Trophoblast cell (in vitro differentiated cells and primary cell): ENCODE results near the gene PCDHGA2.
"Not testable (repeated sequence)": the region's sequence is repeated elsewhere in the genome, so short reads cannot be mapped to it uniquely, and the experiment has no call there.

Source experiments
- DNase-seq, 2 donors: peaks; one replicate each; pipeline ENCODE4 v3.0.0-alpha.2; 2016
- H2AFZ ChIP-seq: 2 replicates; pipeline ENCODE4 v1.6.1; 2013; ENCODE audit warnings: low read length, moderate library complexity, mild to moderate bottlenecking; ENCODE audit not compliant: insufficient read depth, poor library complexity
- H2AK5ac ChIP-seq: 2 replicates; pipeline ENCODE4 v1.6.1; 2013; ENCODE audit warnings: mild to moderate bottlenecking, low read length
- H2BK120ac ChIP-seq: 2 replicates; pipeline ENCODE4 v1.6.1; 2013; ENCODE audit warnings: low read length, mild to moderate bottlenecking, moderate library complexity; ENCODE audit not compliant: insufficient read depth, poor library complexity
- H2BK12ac ChIP-seq: 2 replicates; pipeline ENCODE4 v1.6.1; 2013; ENCODE audit warnings: mild to moderate bottlenecking, low read length, moderate library complexity
- H2BK5ac ChIP-seq: 2 replicates; pipeline ENCODE4 v1.6.1; 2013; ENCODE audit warnings: low read length, low read depth, moderate library complexity, mild to moderate bottlenecking; ENCODE audit not compliant: poor library complexity
- H3K14ac ChIP-seq: 2 replicates; pipeline ENCODE4 v1.6.1; 2013; ENCODE audit warnings: mild to moderate bottlenecking, low read length
- H3K18ac ChIP-seq: 2 replicates; pipeline ENCODE4 v1.6.1; 2013; ENCODE audit warnings: mild to moderate bottlenecking, low read length
- H3K23ac ChIP-seq: 2 replicates; pipeline ENCODE4 v1.6.1; 2013; ENCODE audit warnings: low read length
- H3K27ac ChIP-seq: 2 replicates; pipeline ENCODE4 v1.5.1; 2013; ENCODE audit warnings: low read depth, mild to moderate bottlenecking, inconsistent platforms, low read length, moderate library complexity
- H3K27me3 ChIP-seq: 2 replicates; pipeline ENCODE4 v1.6.1; 2013; ENCODE audit warnings: inconsistent platforms, mild to moderate bottlenecking, low read length, moderate library complexity; ENCODE audit not compliant: insufficient read depth
- H3K36me3 ChIP-seq, 2 experiments: 1 replicate in 1 of 2; 2 replicates in 1 of 2; pipeline ENCODE4 v1.6.1; 2013; ENCODE audit warnings: low read length in 2 of 2, mild to moderate bottlenecking in 2 of 2, moderate library complexity in 1 of 2; ENCODE audit not compliant: insufficient read depth in 2 of 2, control insufficient read depth in 1 of 2
- H3K4ac ChIP-seq: 2 replicates; pipeline ENCODE4 v1.6.1; 2013; ENCODE audit warnings: low read depth, mild to moderate bottlenecking, low read length, moderate library complexity
- H3K4me1 ChIP-seq, 2 experiments: 1 replicate in 1 of 2; 2 replicates in 1 of 2; pipeline ENCODE4 v1.6.1; 2013; ENCODE audit warnings: low read length in 2 of 2, mild to moderate bottlenecking in 2 of 2, moderate library complexity in 1 of 2; ENCODE audit not compliant: insufficient read depth in 2 of 2, control insufficient read depth in 1 of 2
- H3K4me2 ChIP-seq: 2 replicates; pipeline ENCODE4 v1.6.1; 2013; ENCODE audit warnings: inconsistent platforms, mild to moderate bottlenecking, low read length, moderate library complexity
- H3K4me3 ChIP-seq: 2 replicates; pipeline ENCODE4 v1.5.1; 2013; ENCODE audit warnings: mild to moderate bottlenecking, low read depth, low read length, inconsistent platforms
- H3K79me1 ChIP-seq: one replicate; pipeline ENCODE4 v1.6.1; 2013; ENCODE audit warnings: low read length
- H3K79me2 ChIP-seq: 2 replicates; pipeline ENCODE4 v1.6.1; 2013; ENCODE audit warnings: low read length, mild to moderate bottlenecking; ENCODE audit not compliant: control insufficient read depth, insufficient read depth, poor library complexity
- H3K9ac ChIP-seq: 2 replicates; pipeline ENCODE4 v1.6.1; 2013; ENCODE audit warnings: mild to moderate bottlenecking, low read length
- H3K9me3 ChIP-seq: 2 replicates; pipeline ENCODE4 v1.6.1; 2013; ENCODE audit warnings: low read depth, mild to moderate bottlenecking, control low read depth, inconsistent platforms, low read length; ENCODE audit not compliant: insufficient read depth
- H4K12ac ChIP-seq: 2 replicates; pipeline ENCODE4 v1.6.1; 2013; ENCODE audit warnings: low read depth, mild to moderate bottlenecking, low read length, moderate library complexity
- H4K8ac ChIP-seq: 2 replicates; pipeline ENCODE4 v1.6.1; 2013; ENCODE audit warnings: low read depth, mild to moderate bottlenecking, low read length, moderate library complexity
- H4K91ac ChIP-seq: one replicate; pipeline ENCODE4 v1.6.1; 2013; ENCODE audit warnings: low read depth, mild to moderate bottlenecking, low read length, moderate library complexity
- WGBS: extraction: QIAGEN DNeasy Blood & Tissue Kit; methylation state at CpG from one replicate; pipeline ENCODE4 v1.1.7; 2013; ENCODE audit warnings: missing lambda C conversion rate; ENCODE audit not compliant: insufficient read length, insufficient coverage; ENCODE audit errors: extremely low coverage; 5-methylcytosine and 5-hydroxymethylcytosine counted together

Gene PCDHGA2

DNA sequence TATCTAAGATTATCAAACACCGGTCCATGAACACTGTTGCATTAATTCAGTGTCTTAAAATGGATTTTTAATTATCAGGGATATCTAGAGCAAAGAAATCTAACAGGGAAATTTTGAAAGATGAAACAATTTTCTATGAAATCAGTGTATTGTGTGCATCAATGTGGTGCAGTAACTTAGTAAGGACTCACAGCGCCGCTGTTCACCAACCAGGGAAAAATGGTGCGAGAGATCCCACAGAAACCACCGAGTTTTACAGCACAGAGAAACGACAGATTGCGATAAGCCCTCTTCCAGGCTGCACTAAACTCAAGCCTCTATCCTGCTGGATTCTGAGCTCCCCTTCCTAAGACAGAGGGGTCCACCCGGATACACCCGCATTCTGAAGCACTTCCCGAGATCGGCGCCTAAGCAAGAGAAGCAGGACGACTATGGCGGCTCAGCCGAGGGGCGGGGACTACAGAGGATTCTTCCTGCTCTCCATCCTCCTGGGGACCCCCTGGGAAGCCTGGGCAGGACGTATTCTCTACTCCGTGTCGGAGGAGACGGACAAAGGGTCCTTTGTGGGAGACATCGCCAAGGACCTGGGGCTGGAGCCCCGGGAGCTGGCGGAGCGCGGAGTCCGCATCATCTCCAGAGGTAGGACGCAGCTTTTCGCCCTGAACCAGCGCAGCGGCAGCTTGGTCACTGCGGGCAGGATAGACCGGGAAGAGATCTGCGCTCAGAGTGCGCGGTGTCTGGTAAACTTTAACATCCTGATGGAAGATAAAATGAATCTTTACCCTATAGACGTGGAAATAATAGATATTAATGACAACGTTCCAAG, 44.1 kb downstream of the PCDHGA2 start, which contains the start of gene PCDHGA7:
Gene PCDHGA7 (plus strand): TSS at position 274 of the 826 bp plus-strand sequence. CDS start 158 bp downstream, at position 432.
- H3K9ac ChIP-seq = no peak within 1 kb of the TSS
- no peak within 1 kb of the TSS for H4K12ac ChIP-seq
- no CpG with 5 or more reads among the region's 37 CpGs for WGBS
- H2BK12ac ChIP-seq = no peak within 1 kb of the TSS
- no peaks in the 10 kb centered on the region for H3K79me1 ChIP-seq
- no peak within 1 kb of the TSS for H3K18ac ChIP-seq
- no peak within 1 kb of the TSS for H3K23ac ChIP-seq
- H3K4me3 ChIP-seq = no peak within 1 kb of the TSS
- no peaks in the 10 kb centered on the region for H3K79me2 ChIP-seq
- H2BK5ac ChIP-seq = no peak within 1 kb of the TSS
- H3K27me3 ChIP-seq = no peaks in the 10 kb centered on the region
- H2AK5ac ChIP-seq = no peak within 1 kb of the TSS
- no peak within 1 kb of the TSS for H2BK120ac ChIP-seq
- no peak within 1 kb of the TSS for H2AFZ ChIP-seq
- no peak within 1 kb of the TSS for H4K8ac ChIP-seq
- H3K4me2 ChIP-seq = no peak within 1 kb of the TSS
- no peaks in the 10 kb centered on the region for H3K36me3 ChIP-seq
- peak in 1 of 2 donors; percentile 34 for DNase-seq
- H3K4me1 ChIP-seq = no peaks in the 10 kb centered on the region
- H4K91ac ChIP-seq = no peak within 1 kb of the TSS
- H3K4ac ChIP-seq = no peak within 1 kb of the TSS
- no peak within 1 kb of the TSS for H3K14ac ChIP-seq
- H3K9me3 ChIP-seq = peaks cover 20% of the 10 kb centered on the region
- no peak within 1 kb of the TSS for H3K27ac ChIP-seq

DNA sequence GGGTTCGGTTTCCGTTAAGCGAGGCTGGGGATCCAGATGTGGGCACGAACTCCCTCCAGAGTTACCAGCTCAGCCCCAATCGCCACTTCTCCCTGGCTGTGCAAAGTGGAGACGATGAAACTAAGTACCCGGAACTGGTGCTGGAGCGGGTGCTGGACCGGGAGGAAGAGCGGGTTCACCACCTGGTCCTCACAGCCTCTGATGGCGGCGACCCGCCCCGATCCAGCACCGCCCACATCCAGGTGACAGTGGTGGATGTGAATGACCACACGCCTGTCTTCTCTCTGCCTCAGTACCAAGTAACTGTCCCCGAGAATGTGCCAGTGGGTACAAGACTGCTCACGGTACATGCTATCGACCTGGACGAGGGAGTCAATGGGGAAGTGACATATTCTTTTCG, 44.8 kb downstream of the PCDHGA2 start:
- Histone ChIP-seq H2AK5ac (no peak overlapping the region), H4K12ac (no peak overlapping the region), H3K79me1 (no peaks in the 10 kb centered on the region), H3K4ac (no peak overlapping the region), H3K79me2 (no peaks in the 10 kb centered on the region), H3K18ac (no peak overlapping the region), H2BK5ac (no peak overlapping the region), H3K4me2 (no peak overlapping the region), H4K91ac (no peak overlapping the region), H4K8ac (no peak overlapping the region), H3K4me3 (no peak overlapping the region), H2BK12ac (no peak overlapping the region), H3K4me1 (no peaks in the 10 kb centered on the region), H3K27ac (no peak overlapping the region), H2BK120ac (no peak overlapping the region), H3K27me3 (no peaks in the 10 kb centered on the region), H3K23ac (no peak overlapping the region), H3K9ac (no peak overlapping the region), H3K14ac (no peak overlapping the region), H3K9me3 (peaks cover 23% of the 10 kb centered on the region), H3K36me3 (peaks cover 0 to under 1% of the 10 kb centered on the region in 2 experiments), H2AFZ (no peak overlapping the region)
- WGBS = no CpG with 5 or more reads among the region's 21 CpGs
- no peak for DNase-seq

DNA sequence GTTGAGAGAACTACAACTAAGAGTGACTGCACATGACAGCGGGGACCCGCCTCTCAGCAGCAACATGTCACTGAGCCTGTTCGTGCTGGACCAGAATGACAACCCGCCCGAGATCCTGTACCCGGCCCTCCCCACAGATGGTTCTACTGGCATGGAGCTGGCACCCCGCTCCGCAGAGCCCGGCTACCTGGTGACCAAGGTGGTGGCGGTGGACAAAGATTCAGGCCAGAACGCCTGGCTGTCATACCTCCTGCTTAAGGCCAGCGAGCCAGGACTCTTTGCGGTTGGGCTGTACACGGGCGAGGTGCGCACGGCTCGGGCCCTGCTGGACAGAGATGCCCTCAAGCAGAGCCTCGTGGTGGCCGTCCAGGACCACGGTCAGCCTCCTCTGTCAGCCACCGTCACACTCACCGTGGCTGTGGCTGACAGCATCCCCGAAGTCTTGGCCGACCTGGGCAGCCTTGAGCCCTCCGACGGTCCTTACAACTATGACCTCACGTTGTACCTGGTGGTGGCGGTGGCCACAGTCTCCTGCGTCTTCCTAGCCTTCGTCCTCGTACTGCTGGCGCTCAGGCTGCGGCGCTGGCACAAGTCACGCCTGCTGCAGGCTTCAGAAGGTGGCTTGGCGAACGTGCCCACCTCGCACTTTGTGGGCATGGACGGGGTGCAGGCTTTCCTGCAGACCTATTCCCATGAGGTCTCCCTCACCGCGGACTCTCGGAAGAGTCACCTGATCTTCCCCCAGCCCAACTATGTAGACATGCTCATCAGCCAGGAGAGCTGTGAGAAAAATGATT, 46.1 kb downstream of the PCDHGA2 start:
- H3K4me3 ChIP-seq = no peak overlapping the region
- no peak overlapping the region for H2BK12ac ChIP-seq
- no peak overlapping the region for H3K18ac ChIP-seq
- no peak overlapping the region for H4K12ac ChIP-seq
- no peak overlapping the region for H3K4ac ChIP-seq
- peaks cover 6 to 9% of the 10 kb centered on the region in 2 experiments for H3K36me3 ChIP-seq
- no peak overlapping the region for H3K9ac ChIP-seq
- no peak overlapping the region for H3K4me2 ChIP-seq
- peaks cover 34% of the 10 kb centered on the region for H3K9me3 ChIP-seq
- H4K91ac ChIP-seq = no peak overlapping the region
- H3K27me3 ChIP-seq = no peaks in the 10 kb centered on the region
- H3K27ac ChIP-seq = no peak overlapping the region
- H3K4me1 ChIP-seq = no peaks in the 10 kb centered on the region
- no peak overlapping the region for H2AK5ac ChIP-seq
- no peak overlapping the region for H2BK5ac ChIP-seq
- H4K8ac ChIP-seq = no peak overlapping the region
- H3K23ac ChIP-seq = no peak overlapping the region
- no peak for DNase-seq
- H2BK120ac ChIP-seq = no peak overlapping the region
- H3K79me1 ChIP-seq = no peaks in the 10 kb centered on the region
- no CpG with 5 or more reads among the region's 43 CpGs for WGBS
- H3K79me2 ChIP-seq = no peaks in the 10 kb centered on the region
- H2AFZ ChIP-seq = no peak overlapping the region
- H3K14ac ChIP-seq = no peak overlapping the region

DNA sequence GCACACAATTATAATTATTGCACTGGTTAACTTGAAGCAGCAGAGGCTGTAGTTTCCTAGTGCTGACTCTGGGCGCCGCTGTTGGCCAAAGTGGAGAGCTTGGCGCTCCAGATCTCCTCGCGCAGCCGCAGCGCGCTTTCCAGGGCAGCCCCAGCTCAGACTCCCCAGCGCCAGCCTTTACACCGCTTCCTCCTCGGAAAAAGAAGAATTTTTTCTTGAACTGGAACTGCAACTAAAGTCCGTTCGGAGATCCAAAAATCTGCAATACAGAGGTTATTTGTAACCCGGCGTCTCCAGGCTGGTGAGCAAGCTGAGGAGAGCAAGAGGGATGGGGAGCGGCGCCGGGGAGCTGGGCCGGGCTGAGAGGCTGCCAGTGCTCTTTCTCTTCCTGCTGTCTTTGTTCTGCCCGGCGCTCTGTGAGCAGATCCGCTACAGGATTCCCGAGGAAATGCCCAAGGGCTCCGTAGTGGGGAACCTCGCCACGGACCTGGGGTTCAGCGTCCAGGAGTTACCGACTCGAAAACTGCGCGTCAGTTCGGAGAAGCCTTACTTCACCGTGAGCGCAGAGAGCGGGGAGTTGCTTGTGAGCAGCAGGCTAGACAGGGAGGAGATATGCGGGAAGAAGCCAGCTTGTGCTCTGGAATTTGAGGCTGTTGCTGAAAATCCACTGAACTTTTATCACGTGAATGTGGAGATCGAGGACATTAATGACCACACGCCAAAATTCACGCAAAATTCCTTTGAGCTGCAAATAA, 49.2 kb downstream of the PCDHGA2 start, which contains the start of gene PCDHGB4:
Gene PCDHGB4 (plus strand): TSS at position 142 of the 755 bp plus-strand sequence. CDS start 187 bp downstream, at position 329.
- peaks cover 38% of the 10 kb centered on the region for H3K9me3 ChIP-seq
- not testable (repeated sequence) for H3K18ac ChIP-seq, H3K27me3 ChIP-seq, H3K4ac ChIP-seq, H3K79me1 ChIP-seq, H2AK5ac ChIP-seq, H2BK5ac ChIP-seq, H3K79me2 ChIP-seq, H3K9ac ChIP-seq, H4K12ac ChIP-seq, H2BK120ac ChIP-seq, H4K8ac ChIP-seq, H3K4me1 ChIP-seq, H3K23ac ChIP-seq, H3K27ac ChIP-seq, H4K91ac ChIP-seq, H3K14ac ChIP-seq, H2BK12ac ChIP-seq, H2AFZ ChIP-seq
- WGBS = no CpG with 5 or more reads among the region's 40 CpGs
- H3K36me3 ChIP-seq = peaks cover 10 to 13% of the 10 kb centered on the region in 2 experiments
- H3K4me3 ChIP-seq = peak within 1 kb of the TSS; percentile 48
- peak in 1 of 2 donors; percentile 47 for DNase-seq
- H3K4me2 ChIP-seq = peak within 1 kb of the TSS; percentile 54
